Psoas muscle (tissue), 8 donors: ENCODE measurements around the gene SKP1. TPM values are rescaled to one million over a fixed set of nuclear protein-coding genes. Genes with fewer than 3 reads are reported as not detected.

Source experiments
- ATAC-seq, 4 donors: fragments of 200-7000 bp; cut with Tn5 transposase; one replicate each; pipeline ENCODE4 v1.9.1; 2020; ENCODE audit warnings: moderate library complexity in 3 of 4, mild to moderate bottlenecking in 2 of 4
- DNase-seq, 2 donors: peaks; one replicate each; pipeline ENCODE4 v3.0.0-alpha.2; 2020
- H3K27ac ChIP-seq: fragments of 200-600 bp; one replicate; pipeline ENCODE4 v1.8.0; 2022
- H3K27me3 ChIP-seq, 3 donors: fragments of 200-600 bp in 1 of 3; one replicate each; pipeline versions ENCODE4 v1.6.1 to v1.8.0; 2013 to 2022; ENCODE audit warnings: low read length in 2 of 3, mild to moderate bottlenecking in 2 of 3, moderate library complexity in 1 of 3; ENCODE audit not compliant: insufficient read depth in 3 of 3
- H3K36me3 ChIP-seq, 2 donors: fragments of 200-600 bp in 1 of 2; one replicate each; pipeline versions ENCODE4 v1.6.1 to v1.8.0; 2013 to 2022; ENCODE audit warnings: low read depth in 1 of 2, mild to moderate bottlenecking in 1 of 2, moderate library complexity in 1 of 2; ENCODE audit not compliant: insufficient read depth in 1 of 2
- H3K4me1 ChIP-seq: fragments of 200-600 bp; one replicate; pipeline ENCODE4 v1.8.0; 2022
- H3K4me3 ChIP-seq: fragments of 200-600 bp; one replicate; pipeline ENCODE4 v1.8.0; 2022; ENCODE audit warnings: mild to moderate bottlenecking
- H3K9me3 ChIP-seq: fragments of 200-600 bp; one replicate; pipeline ENCODE4 v1.8.0; 2022
- WGBS, 3 donors: extraction: QIAGEN DNeasy Blood & Tissue Kit; methylation state at CpG; one replicate each; pipeline versions ENCODE4 v1.1.6 to v1.1.7; 2013; 5-methylcytosine and 5-hydroxymethylcytosine counted together
- intact Hi-C, 2 donors: fragments of 100-400 bp; cut with DNase I; formaldehyde crosslinking; loops; one replicate each; pipeline versions ENCODE4 v1.11.0 to v1.14.2; 2022
- long read RNA-seq, 2 donors: library from polyadenylated mRNA; unstranded; transcript quantifications; one replicate each; pipeline ENCODE4 v2.0.0, GENCODE V29; 2021
- polyA plus RNA-seq, 3 donors: library from polyadenylated mRNA; stranded (reverse); fragments of 200-250 nt; gene quantifications; one replicate each; pipeline ENCODE4 v1.2.3, GENCODE V29; 2013
- total RNA-seq, 4 donors: library from RNA; stranded (reverse); fragmentation: NEBNext Ultra II Directional in 2 of 4; extraction: Animal tissue kit (Norgen Biotek cat#: 25700) in 2 of 4; gene quantifications; one replicate each; pipeline versions ENCODE4 v1.2.1 to v1.2.4, GENCODE V29; 2021 to 2023
- TF ChIP-seq, protein P1 (sequence below): fragments of 200-600 bp; IDR thresholded peaks from one replicate; pipeline ENCODE4 v1.8.0; 2022; ENCODE audit warnings: antibody characterized with exemption
- donor health status: healthy with polysubstance abuse.
- donor health status: DM: no; HTN: no; CAD: no; lungs with moderate emphysema.
- donor health status: Bipolar disorder and iron deficiency.
- donor health status: healthy.
- donor health status: DM: yes; HTN: yes; CAD: no.
- donor health status: DM: no; HTN: no; CAD: no.
- donor health status: DM: no; HTN: no; CAD: no.
- donor health status: DM: yes; HTN: yes; CAD: no.

The SKP1 gene
- total RNA-seq (100 to 1,000 TPM; 341 to 485 (median 393) TPM), polyA plus RNA-seq (1,000 to 10,000 TPM in 1 of 3 donors, 100 to 1,000 TPM in 2; 581 to 1,174 (median 638) TPM)
- long read RNA-seq, donor 1, full-length matches to known transcripts: 398 of 408 reads
- long read RNA-seq, donor 1, partial matches to known transcripts: 2 of 408 reads
- long read RNA-seq, donor 1, other reads (novel, unspliced or antisense): 8 of 408 reads
- long read RNA-seq, donor 2, full-length matches to known transcripts: 624 of 651 reads
- long read RNA-seq, donor 2, partial matches to known transcripts: 9 of 651 reads
- long read RNA-seq, donor 2, other reads (novel, unspliced or antisense): 18 of 651 reads

DNA sequence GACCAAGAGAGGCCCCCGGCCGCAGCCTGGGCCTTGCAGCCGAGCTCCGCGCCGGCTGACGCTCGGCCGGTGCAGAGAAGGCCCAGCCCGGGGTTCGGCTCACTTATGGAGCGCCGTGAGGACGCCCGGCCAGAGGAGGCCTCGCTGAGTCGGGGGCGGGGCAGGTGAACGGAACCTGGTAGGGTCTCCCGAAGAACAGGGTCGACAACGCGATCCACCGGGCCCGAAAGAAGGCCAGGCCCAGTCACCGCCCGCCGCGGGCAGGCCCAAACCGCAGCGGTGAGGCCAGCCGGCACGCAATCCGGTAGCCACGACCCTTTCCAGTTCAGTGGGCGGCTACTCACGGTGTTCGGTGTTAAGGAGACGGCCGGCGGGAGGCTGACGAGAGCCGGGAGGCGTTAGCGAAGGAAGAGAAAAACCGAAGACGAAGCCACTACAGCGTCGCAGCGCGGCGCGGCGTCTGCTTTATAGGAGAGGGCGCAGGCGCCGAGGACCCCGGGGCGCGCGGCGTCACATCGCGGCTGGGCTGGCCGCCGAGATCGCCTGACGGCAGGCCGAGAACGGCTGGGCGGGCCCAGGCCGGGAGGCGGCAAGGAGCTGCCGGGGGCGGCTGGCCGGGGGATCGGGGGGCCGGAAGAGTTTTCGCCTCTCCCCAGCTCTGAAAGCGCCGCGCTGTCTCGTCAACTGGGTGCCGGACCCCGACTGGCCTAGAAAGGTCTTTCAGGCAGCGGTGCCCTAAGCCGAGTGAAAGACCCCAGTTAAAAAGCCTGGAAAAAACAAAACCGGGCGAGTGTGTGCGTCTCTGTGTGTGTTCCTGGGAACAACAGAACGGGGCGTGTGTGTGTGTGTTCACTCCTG is at the start of gene SKP1:
TSS of gene SKP1 (minus strand) at position 440 of the 858 bp plus-strand sequence. CDS start 2,928 bp downstream, outside the sequence.
- intact Hi-C loops: no loop called here
- TF ChIP-seq, protein P1, sequence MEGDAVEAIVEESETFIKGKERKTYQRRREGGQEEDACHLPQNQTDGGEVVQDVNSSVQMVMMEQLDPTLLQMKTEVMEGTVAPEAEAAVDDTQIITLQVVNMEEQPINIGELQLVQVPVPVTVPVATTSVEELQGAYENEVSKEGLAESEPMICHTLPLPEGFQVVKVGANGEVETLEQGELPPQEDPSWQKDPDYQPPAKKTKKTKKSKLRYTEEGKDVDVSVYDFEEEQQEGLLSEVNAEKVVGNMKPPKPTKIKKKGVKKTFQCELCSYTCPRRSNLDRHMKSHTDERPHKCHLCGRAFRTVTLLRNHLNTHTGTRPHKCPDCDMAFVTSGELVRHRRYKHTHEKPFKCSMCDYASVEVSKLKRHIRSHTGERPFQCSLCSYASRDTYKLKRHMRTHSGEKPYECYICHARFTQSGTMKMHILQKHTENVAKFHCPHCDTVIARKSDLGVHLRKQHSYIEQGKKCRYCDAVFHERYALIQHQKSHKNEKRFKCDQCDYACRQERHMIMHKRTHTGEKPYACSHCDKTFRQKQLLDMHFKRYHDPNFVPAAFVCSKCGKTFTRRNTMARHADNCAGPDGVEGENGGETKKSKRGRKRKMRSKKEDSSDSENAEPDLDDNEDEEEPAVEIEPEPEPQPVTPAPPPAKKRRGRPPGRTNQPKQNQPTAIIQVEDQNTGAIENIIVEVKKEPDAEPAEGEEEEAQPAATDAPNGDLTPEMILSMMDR: no peak

DNA sequence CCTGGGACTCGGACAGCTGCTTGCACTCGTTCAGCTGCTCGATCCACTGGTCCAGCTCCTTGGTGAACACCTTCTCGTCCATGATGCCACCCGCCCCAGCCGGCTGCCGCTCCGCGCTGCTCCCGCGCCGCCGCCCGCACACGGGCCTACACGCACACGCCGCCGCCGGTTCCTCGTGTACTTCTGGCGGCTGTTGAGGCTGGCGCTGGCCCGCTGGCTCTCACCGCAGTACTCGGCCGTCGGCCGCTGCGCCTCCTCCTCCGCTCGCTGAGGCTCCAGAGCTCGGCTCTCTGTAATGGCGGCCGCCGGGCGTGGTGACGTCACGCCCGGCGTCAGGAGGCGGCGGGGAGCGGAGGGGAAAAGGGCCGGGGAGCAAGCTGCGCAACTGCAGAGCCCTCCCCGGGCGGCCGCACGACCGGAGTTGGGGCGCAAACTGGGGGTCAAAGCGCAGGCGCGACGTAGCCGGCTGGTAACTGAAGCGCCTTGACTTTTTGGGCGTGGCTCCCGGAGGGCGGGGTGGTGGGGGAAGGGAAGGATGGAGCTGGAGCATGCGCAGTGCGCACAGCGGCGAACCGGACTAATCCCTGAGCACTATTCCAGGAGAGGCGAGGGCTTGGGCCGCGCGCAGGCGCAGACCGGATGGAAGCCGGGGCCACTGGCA is 49.2 kb upstream of the SKP1 start, which contains the start of gene PPP2CA:
TSS of gene PPP2CA (minus strand) at position 294 of the 661 bp plus-strand sequence. CDS start at position 82, 212 bp downstream.
- Histone ChIP-seq H3K27ac (peak within 1 kb of the TSS; percentile 100), H3K4me3 (peak within 1 kb of the TSS; percentile 87), H3K9me3 (no peaks in the 10 kb centered on the region), H3K27me3 (no peaks in the 10 kb centered on the region), H3K36me3 (peaks cover 0 to 4% of the 10 kb centered on the region in 2 donors), H3K4me1 (peaks cover 42% of the 10 kb centered on the region)
- DNase-seq: peak; percentile 99 to 100
- intact Hi-C loops: loop anchor here (2.0 to 5.0 kb wide), 2 partner anchors 15 to 34 kb away; no protein-coding TSS in a partner anchor
- TF ChIP-seq, protein P1: no peak
- whole genome bisulfite sequencing, 3 donors: 0 to 1% (median 0%) methylated on average over 49 to 73 of the region's 73 CpGs
- ATAC-seq: peak; percentile 90 to 94 (median 92)

More for the DNA sequence above, at the start of gene SKP1:
- Histone ChIP-seq H3K4me3 (peak within 1 kb of the TSS; percentile 99), H3K9me3 (no peaks in the 10 kb centered on the region), H3K27me3 (no peaks in the 10 kb centered on the region), H3K4me1 (peaks cover 40% of the 10 kb centered on the region), H3K36me3 (peaks cover 0 to 20% of the 10 kb centered on the region in 2 donors), H3K27ac (peak within 1 kb of the TSS; percentile 100)
- DNase-seq (peak; percentile 86 to 93), ATAC-seq (peak; percentile 85 to 92 (median 88))
- 0 to 1% (median 1%) methylated on average over 80 to 92 of the region's 92 CpGs for WGBS, 3 donors

GRCh38 chr5:134224888-134225779 is 48.4 kb upstream of the SKP1 start:
- TF ChIP-seq, protein P1: no peak
- no peaks in the 10 kb centered on the region for H3K27me3 ChIP-seq
- H3K36me3 ChIP-seq: peaks cover 0 to 8% of the 10 kb centered on the region in 2 donors
- H3K4me3 ChIP-seq: peak overlapping the region; percentile 87
- H3K4me1 ChIP-seq: peaks cover 50% of the 10 kb centered on the region
- H3K9me3 ChIP-seq: no peaks in the 10 kb centered on the region
- DNase-seq (peak; percentile 74 to 81), ATAC-seq (peak; percentile 39 to 66 (median 58))
- intact Hi-C loops: loop anchor here (5.0 kb wide), 2 partner anchors 33 to 43 kb away; no protein-coding TSS in a partner anchor
- 0% methylated on average over 43 to 49 of the region's 49 CpGs for WGBS, 3 donors
- H3K27ac ChIP-seq: peak overlapping the region; percentile 100
